OCI-LY3 (cell line): ENCODE results near the gene CDCA3.

Source experiments
- EZH2phosphoT487 ChIP-seq: fragments of 200-600 bp; shearing (Covaris generic); IDR thresholded peaks from 2 replicates; pipeline ENCODE4 v1.6.1; 2018; ENCODE audit warnings: antibody characterized with exemption, mixed run types, low read depth
- TF ChIP-seq, protein P1 (sequence below): fragments of 200-600, 300-600 bp; sonication (generic); IDR thresholded peaks from 2 replicates; pipeline ENCODE4 v1.5.1; 2014; ENCODE audit warnings: antibody characterized with exemption, low read length, low read depth

DNA sequence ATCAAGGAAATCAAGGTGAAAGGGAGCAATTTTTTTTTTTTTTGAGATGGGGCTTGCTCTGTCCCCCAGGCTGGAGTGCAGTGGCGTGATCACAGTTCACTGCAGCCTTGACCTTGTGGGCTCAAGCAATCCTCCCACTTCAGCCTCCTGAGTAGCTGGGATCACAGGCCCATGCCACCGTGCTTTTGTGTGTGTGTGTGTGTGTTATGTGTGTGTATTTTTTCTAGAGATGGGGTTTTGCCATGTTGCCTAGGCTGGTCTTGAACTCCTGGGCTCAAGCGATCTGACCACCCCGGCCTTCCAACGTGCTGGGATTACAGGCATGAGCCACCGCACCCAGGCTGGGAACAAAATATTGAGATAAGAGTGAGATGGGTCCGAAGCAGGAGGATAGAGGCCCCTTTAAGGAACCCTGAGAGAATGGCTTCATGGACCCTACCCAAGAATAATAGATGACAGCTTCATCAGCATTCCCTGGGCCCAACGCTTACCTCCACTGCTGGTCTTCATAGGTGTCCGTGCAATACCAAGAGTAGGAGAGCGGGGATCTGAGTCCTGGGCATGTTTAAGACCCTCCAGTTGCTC lies 1.0 kb downstream of the CDCA3 start:
- TF ChIP-seq, protein P1, sequence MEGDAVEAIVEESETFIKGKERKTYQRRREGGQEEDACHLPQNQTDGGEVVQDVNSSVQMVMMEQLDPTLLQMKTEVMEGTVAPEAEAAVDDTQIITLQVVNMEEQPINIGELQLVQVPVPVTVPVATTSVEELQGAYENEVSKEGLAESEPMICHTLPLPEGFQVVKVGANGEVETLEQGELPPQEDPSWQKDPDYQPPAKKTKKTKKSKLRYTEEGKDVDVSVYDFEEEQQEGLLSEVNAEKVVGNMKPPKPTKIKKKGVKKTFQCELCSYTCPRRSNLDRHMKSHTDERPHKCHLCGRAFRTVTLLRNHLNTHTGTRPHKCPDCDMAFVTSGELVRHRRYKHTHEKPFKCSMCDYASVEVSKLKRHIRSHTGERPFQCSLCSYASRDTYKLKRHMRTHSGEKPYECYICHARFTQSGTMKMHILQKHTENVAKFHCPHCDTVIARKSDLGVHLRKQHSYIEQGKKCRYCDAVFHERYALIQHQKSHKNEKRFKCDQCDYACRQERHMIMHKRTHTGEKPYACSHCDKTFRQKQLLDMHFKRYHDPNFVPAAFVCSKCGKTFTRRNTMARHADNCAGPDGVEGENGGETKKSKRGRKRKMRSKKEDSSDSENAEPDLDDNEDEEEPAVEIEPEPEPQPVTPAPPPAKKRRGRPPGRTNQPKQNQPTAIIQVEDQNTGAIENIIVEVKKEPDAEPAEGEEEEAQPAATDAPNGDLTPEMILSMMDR: no peak
- no peak for TF ChIP-seq EZH2phosphoT487
